Ammon's horn (tissue), 1 donor: Measurements from ENCODE around the gene SLC12A6.
"Not testable (repeated sequence)": the region's sequence is repeated elsewhere in the genome, so short reads cannot be mapped to it uniquely, and the experiment has no call there.

Source experiments
- DNase-seq: peaks from one replicate; pipeline ENCODE4 v3.0.0-alpha.2; 2016; ENCODE audit warnings: low spot score

Gene SLC12A6

DNA sequence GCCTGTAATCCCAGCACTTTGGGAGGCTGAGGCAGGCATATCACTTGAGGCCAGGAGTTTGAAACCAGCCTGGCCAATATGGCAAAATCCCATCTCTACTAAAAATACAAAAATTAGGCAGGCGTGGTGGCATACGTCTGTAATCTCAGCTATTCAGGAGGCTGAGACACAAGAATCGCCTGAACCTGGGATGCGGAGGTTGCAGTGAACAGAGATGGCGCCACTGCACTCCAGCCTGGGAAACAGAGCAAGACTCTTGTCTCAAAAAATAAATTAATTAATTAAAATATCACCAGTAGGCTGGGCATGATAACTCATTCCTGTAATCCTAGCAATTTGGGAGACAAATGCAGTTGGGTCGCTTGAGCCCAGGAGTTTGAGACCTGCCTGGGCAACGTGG is 144.3 kb downstream of the SLC12A6 start:
- not testable (repeated sequence) for DNase-seq

DNA sequence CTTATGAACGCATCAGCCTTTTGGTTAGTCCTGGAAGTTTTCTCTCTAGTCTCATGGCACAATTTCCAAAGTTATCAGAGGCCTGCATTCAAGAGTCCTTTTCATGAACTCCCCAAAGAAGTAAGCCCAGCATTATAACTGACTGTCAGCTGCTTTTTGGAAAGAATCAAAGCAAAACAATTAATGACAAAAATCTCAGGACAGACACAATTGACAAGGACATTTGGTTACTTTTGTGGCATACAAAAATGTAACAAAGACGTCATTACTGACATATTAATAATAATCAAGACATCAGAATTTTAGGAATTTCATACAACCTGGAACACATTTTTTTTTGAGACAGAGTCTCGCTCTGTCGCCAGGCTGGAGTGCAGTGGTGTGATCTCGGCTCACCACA is 148.9 kb downstream of the SLC12A6 start:
- no peak for DNase-seq

DNA sequence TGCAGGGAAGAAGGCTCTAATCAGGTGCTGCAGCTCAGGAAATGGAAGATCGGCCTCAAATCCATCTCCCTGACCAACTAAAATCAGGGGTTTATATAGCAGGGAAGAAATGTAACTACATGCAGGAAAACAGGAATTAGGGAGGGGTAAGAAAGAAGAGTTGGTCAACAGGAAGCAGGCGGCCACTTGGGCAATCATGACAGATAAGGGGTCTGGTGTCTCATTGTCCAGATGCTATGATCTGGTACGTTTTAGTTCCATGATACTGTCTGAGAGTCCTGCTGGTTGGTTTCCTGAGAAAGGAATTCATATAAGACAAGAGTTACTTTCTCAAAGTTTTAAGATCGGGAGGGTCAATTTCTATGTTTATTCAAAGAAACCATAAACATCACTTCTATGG is 151.9 kb downstream of the SLC12A6 start:
- DNase-seq = no peak

DNA sequence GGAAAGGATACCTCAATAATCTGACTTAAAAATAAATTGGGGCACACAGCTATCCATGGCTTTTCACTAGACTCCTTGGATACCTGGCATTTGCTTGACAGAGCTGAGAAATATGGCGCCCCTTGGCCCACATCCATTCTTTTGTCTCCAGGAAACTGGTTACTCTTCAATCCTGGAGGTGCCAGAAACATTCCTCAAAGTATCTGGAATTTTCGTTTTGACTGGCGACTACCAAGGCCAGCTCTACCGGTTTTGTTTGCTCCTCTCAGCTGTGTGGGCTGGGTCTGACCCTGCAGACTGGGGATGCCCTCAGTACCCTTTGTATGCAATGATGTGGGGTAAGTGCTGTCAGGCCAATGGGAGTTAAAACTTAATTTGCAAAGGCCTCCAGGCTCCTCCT is 154.6 kb downstream of the SLC12A6 start:
- DNase-seq = no peak
